PC-3 (cell line): ENCODE data around the gene NR2F2.

Experiments used
- EZH2 ChIP-seq: fragments of 300-600 bp; sonication (generic); IDR thresholded peaks from one replicate; pipeline ENCODE4 v1.6.1; 2017; ENCODE audit warnings: antibody characterized with exemption, mild to moderate bottlenecking, low read length; ENCODE audit not compliant: unreplicated experiment
- EZH2phosphoT487 ChIP-seq: fragments of 300-600 bp; sonication (generic); IDR thresholded peaks from 2 replicates; pipeline ENCODE4 v1.6.1; 2018; ENCODE audit warnings: mild to moderate bottlenecking, antibody characterized with exemption, low read length, borderline replicate concordance
- TF ChIP-seq, protein P1 (sequence below): fragments of 300-600 bp; sonication (generic); conservative IDR thresholded peaks from 2 replicates; pipeline ENCODE4 v1.5.1; 2017; ENCODE audit warnings: antibody characterized with exemption, low read depth, mild to moderate bottlenecking, low read length

DNA sequence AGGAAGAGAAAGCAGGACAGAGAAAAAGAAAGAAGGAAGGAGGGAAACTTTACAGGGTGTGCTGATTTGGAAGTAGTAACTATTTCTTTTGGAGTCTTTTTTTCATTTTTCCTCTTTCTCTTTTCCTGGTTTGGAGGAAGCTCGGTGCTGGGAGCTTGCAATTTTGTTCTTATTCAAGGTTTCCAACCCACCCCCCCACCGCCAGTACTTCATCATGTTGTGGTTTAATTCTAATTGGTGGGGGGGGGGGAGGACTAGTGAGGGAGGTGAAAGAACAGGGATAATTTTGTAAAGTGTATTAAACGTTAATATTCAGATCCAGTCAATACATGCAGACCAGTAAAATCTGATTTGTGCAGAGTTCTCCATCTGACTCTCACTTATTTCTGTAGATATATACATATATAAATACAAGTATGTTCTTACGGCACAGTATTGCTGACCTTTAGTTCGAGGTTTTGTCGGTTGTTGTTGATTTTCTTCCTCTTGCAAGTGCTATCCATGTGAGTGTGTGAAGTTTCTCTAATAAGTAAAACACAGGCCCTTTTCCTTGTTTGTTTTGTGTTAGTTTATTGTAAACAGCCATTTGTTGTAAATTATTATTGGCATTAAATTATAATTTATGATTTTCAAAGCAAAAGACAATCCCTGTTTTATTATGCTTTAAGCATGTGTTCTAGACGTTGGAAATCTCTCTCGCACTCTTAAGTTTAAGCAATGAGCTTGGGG lies 9.3 kb downstream of the NR2F2 start:
- TF ChIP-seq, protein P1, sequence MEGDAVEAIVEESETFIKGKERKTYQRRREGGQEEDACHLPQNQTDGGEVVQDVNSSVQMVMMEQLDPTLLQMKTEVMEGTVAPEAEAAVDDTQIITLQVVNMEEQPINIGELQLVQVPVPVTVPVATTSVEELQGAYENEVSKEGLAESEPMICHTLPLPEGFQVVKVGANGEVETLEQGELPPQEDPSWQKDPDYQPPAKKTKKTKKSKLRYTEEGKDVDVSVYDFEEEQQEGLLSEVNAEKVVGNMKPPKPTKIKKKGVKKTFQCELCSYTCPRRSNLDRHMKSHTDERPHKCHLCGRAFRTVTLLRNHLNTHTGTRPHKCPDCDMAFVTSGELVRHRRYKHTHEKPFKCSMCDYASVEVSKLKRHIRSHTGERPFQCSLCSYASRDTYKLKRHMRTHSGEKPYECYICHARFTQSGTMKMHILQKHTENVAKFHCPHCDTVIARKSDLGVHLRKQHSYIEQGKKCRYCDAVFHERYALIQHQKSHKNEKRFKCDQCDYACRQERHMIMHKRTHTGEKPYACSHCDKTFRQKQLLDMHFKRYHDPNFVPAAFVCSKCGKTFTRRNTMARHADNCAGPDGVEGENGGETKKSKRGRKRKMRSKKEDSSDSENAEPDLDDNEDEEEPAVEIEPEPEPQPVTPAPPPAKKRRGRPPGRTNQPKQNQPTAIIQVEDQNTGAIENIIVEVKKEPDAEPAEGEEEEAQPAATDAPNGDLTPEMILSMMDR = no peak
- TF ChIP-seq EZH2 (no peak), EZH2phosphoT487 (no peak)
